Measurements from ENCODE around the gene CDX1.
A peak's percentile ranks its signal among the peaks of the same experiment; 100 is the strongest.

Gene CDX1

GRCh38 chr5:150129813-150130492 lies 36.6 kb upstream of the CDX1 start:
- peak in 41 of 42 donors; percentile 49 to 88 (median 71) for DNase-seq
- intact Hi-C loops (cut with DNase I): loop anchor here (5.0 kb wide), 1 partner anchor 87 kb away; no protein-coding TSS in a partner anchor

DNA sequence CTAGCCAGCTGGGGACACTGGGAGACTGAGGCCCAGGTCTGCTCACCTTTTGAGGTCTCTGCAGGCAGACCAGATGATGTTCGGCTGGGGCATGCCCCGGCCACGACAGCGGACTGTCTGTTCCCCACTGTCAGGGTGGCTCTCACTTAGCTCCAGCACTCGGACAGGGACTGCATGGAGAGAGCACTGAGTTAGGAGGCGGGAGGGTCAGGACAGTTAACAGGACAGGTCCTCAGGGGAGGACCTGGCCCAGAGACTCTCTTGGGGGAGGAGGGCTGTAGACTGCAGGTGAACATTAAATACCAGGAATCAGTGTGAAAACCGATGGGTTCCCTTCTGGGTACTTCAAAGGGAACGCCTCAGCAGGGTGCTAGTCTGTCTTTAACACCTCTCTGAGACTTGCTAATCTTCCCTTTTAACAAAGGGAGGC lies 36.1 kb upstream of the CDX1 start:
- intact Hi-C loops (cut with DNase I): loop anchor here (5.0 kb wide), 1 partner anchor 87 kb away; no protein-coding TSS in a partner anchor

DNA sequence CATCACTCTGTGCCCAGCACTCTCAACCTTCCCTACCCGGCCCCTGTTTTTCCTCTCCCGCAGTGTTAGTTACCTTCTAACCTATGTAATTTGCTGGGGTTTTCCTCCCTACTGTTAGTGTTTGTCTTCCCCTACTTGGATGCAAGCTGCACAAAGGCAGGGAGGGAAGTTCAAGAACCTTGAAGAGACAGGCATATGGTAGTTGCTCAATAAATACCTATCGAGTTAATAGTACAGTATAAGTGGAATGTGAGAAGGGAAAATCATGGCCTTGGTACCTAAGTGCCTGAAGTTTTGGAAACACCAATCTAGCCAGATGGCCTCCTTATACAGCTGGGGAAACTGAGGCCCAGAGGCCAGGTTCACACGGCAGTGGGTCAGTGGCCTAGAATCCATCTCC lies 35.1 kb upstream of the CDX1 start:
- intact Hi-C loops (cut with DNase I): loop anchor here (5.0 kb wide), 1 partner anchor 86 kb away; no protein-coding TSS in a partner anchor
- no peak for DNase-seq

More for the DNA sequence above, 36.1 kb upstream of the CDX1 start:
- DNase-seq: no peak

DNA sequence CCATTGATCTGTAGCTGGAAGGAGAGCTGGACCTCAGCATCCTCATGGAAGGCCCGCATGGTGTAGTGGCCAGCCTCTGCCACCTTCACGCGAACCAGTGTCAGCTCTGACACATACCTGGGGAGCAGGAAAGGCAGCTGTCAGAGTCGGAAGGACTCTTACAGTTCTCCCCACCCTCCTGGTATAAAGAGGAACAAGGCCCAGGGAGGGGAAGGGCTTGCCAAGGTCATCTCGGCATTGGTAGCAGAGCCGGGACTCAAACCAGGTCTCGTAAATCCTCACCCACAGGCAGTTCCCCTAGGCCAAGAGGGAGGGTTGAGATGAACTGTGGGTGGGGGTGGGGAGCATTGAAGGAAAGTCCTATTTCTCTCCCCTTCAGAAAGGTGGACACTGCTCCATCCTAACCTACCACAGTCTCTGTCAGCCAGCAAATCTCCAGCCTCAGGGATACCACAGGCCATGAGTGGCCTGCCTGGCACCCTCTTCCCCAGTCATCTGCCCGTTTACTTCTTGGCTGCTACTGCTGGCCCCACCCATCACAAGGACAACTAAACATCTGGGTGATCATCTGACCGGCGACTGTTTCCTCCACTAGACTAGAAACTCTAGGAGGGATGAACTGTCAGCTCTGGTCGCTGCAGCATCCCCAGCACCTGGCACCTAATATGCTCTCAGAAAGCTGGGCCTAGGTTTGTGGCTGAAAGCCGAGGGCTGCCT lies 34.4 kb upstream of the CDX1 start:
- intact Hi-C loops (cut with DNase I): loop anchor here (5.0 kb wide), 1 partner anchor 85 kb away; no protein-coding TSS in a partner anchor
- no peak for DNase-seq

DNA sequence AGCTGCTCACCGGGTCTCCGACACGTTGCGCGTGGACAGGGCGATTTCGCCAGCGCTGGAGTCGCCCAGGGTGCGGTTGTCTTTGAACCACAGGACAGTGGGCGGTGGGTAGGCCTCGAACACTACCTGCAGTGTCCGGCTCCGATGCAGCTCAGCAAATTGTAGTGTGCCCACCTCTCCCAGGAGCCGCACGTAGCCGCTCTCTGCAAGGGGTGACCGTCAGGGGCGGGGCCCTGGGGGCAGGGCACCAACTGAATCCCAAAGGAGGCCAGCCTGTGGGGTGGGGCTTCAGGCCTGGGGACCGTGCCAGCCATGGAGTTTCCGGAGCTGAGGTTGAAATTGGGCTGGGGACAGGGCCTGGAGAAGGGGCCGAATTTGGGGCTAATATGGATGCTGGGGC lies 33.8 kb upstream of the CDX1 start:
- intact Hi-C loops (cut with DNase I): loop anchor here (5.0 kb wide), 1 partner anchor 85 kb away; no protein-coding TSS in a partner anchor
- DNase-seq: no peak

- intact Hi-C loops (cut with DNase I): loop anchor here (5.0 kb wide), 1 partner anchor 84 kb away; no protein-coding TSS in a partner anchor
- no peak for DNase-seq
These were observed 32.9 kb upstream of the CDX1 start for GRCh38 chr5:150133581-150134197.

DNA sequence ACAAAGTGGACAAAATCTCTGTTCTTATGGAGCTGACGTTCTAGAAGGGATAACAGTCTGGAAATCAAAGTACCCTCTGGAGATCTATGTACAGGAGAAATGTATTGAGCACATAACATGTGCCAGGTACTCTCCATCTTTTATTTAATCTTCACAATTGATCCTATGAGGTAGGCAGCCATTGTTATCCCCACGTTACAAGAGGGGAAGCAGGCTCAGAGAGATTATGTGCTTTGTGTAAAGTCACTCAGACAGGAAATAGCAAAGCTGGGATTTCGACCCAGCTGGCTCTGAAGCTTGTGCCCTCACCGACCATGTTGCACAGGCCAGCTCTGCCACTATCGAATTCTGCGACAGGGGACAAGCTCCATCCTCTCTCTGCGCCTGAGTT lies 32.4 kb upstream of the CDX1 start:
- no peak for DNase-seq
- intact Hi-C loops (cut with DNase I): loop anchor here (5.0 kb wide), 1 partner anchor 83 kb away; no protein-coding TSS in a partner anchor

DNA sequence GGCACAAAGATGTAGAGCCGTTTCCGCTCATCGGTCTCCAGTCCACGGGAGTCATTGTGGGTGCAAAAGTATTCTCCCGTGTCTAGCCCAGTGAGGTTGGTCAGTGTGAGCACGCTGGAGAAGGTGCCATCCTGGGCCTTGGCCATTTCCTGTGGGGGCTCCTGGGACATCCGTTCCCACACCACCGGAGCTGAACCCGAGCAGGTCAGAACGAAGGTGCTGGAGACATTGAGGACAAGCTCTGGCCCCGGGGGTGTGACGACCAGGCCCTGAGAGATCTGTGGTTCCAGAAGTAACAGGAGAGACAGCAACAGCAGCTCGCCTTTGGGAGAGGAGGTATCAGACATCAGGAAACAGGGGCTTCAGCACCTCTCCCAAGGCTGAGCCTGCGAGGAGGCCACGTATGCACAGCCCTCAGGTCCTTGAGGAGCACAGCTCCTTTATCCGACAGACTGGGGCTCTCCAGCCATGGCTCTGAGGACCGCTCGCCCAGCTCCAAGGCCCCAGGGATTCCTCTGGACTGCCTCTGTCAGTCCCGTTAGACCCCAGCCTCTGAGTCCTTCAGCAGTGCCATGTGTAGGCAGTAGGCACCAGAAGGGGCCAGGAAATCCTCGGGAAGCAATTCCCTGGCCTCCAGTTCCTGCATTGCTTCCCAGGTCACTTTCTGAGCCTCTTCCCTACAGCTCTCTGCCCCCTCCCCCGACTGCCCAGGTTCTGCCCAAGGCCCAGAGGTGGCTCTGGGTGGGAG lies 30.8 kb upstream of the CDX1 start:
- intact Hi-C loops (cut with DNase I): no loop called here
- DNase-seq: no peak

DNA sequence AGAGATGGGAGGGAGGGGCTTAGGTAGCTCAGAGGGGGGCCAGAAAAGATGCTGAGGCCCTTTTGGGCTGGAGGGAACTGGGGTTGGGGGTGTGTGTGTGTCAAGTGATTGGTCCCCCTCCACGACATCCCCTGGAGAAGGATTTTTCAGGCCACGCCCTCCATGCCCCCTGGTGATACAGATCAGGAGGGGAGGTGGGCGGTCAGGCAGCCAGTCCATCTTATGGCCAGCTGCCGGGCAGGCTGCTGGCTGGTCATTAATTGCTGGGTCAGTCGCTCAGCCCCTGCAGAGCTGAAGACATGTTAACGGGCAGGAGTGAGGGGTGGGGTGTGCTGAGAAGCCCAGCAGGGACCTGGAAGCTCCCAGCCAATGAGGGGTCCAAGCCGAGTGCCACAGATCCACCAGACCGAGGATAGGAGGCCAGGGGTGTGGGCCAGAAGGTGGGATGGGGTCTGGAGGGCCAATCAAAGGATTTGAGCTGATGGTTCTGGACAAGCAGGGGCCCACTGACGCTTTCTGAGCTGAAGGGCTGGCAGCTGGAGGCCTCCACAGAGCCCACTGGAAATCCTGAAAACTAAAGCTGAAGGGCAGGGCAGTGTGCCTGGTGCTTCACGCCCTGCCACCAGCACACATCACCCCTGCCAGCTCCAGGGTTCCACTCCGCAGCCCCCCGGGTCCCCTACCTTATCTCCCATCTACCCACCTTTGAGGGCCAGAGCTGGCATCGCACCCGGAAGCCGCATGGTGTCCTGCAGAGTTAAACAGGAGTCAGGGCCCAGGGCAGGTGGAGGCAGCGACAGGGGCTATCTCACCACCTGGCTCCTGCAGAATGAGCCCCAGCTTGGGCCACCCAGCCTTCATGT lies 30.0 kb upstream of the CDX1 start:
- DNase-seq: no peak
- intact Hi-C loops (cut with DNase I): no loop called here

- intact Hi-C loops (cut with DNase I): no loop called here
- no peak for DNase-seq
These were observed 29.2 kb upstream of the CDX1 start for GRCh38 chr5:150137168-150137957.

DNA sequence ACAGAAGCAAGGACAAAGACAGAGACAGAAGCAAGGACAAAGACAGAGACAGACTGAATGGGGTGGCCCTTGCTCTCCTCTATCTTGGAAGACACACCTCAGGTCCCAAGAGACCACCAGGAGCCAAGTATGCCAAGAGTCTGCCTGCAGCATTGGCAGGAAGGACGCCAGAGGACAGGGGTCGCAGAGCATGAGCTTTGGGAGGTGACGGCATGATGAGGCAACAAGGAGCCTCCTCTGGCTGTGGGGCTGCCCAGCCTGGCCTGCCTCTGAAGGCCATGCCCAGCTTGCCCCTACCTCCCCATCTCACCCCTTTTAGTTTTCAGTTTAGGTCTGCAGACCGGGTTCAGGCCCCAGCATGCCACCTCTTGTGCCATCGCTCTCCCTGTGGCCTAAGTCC lies 28.6 kb upstream of the CDX1 start:
- intact Hi-C loops (cut with DNase I): no loop called here
- DNase-seq: no peak

GRCh38 chr5:150138551-150139265 lies 27.9 kb upstream of the CDX1 start:
- DNase-seq: peak in 30 of 42 donors; percentile 22 to 77 (median 52)
- intact Hi-C loops (cut with DNase I): no loop called here

GRCh38 chr5:150139334-150139733 lies 27.2 kb upstream of the CDX1 start:
- DNase-seq: no peak
- intact Hi-C loops (cut with DNase I): no loop called here

DNA sequence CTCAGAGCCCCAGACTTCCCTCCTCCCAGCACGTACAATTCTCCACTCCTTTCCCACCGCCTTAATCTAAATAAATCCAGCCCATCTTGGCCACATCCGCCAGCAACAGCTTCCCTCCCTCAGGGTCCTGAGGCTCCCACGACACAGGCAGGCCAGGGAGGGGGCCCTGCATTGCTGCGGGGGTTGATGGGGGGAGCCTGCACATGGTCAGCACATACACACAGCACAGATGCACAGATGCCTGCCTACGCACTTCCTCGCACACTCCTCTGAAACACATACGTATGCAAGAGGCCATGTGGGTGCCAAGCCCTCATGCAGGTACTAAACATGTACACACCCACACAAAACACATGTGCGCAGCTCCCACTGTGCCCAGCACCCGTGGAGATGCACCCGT lies 25.7 kb upstream of the CDX1 start:
- no peak for DNase-seq
- intact Hi-C loops (cut with DNase I): no loop called here

DNA sequence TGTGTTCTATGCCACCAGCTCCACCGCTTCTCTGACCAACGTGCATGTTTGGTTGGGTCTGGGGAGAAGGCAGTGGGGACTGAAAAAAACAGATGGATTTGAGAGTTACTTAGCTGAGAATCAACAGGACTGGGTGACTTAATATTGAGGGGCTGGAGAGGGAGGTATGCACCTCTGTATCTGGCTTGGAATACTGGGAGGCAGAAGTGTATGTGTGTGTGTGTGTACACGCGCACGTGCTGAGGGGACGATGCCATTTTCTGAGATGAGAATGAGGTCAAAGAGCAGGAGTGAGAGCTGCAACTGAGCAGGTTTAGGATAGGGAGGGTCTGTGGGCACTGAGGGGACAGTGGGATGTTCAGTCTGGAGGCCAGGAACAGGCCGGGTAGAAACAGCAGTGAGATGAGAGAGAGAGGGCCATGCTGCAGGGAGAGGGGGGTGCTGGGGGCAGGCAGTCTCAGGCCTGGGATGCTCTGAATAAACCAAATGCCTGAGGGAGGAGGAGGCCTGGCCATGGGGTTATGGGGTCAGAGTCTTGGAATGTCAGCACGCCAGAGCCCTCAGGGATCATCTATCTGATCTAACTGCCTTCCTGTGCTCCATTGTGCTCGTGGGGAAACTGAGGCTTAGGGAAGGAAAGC lies 24.9 kb upstream of the CDX1 start:
- no peak for DNase-seq
- intact Hi-C loops (cut with DNase I): no loop called here

GRCh38 chr5:150142185-150142958 lies 24.2 kb upstream of the CDX1 start:
- DNase-seq: no peak
- intact Hi-C loops (cut with DNase I): no loop called here

All from head of caudate nucleus (tissue), 42 donors.